KOPT-K1 (cell line): Measurements from ENCODE around the gene AP5Z1.
"Not testable (repeated sequence)": the region's sequence is repeated elsewhere in the genome, so short reads cannot be mapped to it uniquely, and the experiment has no call there.

Source experiments
- H3K27ac ChIP-seq: fragments of 200-600 bp; sonication (generic); 2 replicates; pipeline ENCODE4 v1.5.1; 2016; ENCODE audit warnings: antibody characterized with exemption, mild to moderate bottlenecking, low read depth, low read length; ENCODE audit not compliant: poor library complexity, severe bottlenecking
- H3K36me3 ChIP-seq: fragments of 200-600 bp; sonication (generic); 2 replicates; pipeline ENCODE4 v1.5.1; 2017; ENCODE audit warnings: antibody characterized with exemption, mild to moderate bottlenecking, low read length, moderate library complexity; ENCODE audit not compliant: insufficient read depth
- H3K9me3 ChIP-seq: fragments of 200-600 bp; sonication (generic); 2 replicates; pipeline ENCODE4 v1.5.1; 2017; ENCODE audit warnings: antibody characterized with exemption, low read length, mild to moderate bottlenecking; ENCODE audit not compliant: insufficient read depth, poor library complexity, severe bottlenecking

The AP5Z1 gene

DNA sequence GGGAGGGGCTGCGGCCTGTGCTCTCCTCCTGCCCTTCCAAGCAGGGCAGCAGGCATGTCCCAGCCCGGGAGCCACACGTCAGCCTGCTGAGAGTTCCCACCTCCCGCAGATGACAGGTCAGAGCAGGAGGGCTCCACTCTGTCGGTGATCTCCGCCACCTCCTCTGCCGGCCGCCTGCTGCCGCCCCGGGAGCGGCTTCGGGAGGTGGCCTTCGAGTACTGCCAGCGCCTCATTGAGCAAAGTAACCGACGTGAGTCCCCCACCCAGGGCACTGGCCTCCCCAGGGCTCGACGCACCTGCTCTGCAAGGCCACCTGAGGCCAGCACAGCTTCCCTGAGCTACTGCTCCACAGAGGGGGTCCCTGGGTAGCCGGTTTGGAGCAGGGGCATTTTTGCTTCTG lies 9.4 kb downstream of the AP5Z1 start:
- peaks cover 99% of the 10 kb centered on the region for H3K36me3 ChIP-seq
- no peaks in the 10 kb centered on the region for H3K9me3 ChIP-seq
- H3K27ac ChIP-seq, result no peak overlapping the region

DNA sequence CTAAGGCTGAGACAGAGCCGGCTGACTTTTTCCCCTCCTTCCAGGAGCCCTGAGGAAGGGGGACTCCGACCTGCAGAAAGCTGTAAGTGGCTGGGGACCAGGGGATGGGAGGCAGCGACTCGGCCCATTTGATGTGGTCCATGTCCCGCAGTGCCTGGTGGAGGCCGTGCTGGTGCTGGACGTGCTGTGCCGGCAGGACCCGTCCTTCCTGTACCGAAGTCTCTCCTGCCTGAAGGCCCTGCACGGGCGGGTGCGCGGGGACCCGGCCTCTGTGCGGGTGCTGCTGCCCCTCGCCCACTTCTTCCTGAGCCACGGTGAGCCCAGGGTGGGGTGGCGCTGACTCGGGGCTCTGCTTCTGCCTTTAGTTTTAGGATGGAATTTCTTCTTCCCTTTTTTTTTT lies 9.9 kb downstream of the AP5Z1 start:
- H3K27ac ChIP-seq, result no peak overlapping the region
- H3K9me3 ChIP-seq, result no peaks in the 10 kb centered on the region
- peaks cover 99% of the 10 kb centered on the region for H3K36me3 ChIP-seq

DNA sequence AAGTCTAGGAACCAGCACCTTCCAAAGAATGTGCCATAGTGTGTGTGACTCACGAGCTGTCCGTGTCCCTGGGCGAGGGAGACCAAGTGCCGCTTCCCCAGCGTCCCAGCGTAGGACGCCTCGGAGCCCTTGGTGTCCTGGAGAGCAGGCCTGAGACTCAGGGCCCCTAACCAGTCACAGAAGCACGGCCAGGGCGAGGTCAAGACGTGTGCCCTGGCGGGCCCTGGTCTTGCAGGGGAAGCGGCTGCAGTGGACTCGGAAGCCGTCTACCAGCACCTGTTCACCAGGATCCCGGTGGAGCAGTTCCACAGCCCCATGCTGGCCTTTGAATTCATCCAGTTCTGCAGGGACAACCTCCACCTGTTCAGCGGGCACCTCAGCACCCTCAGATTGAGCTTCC lies 10.6 kb downstream of the AP5Z1 start:
- H3K9me3 ChIP-seq, result no peaks in the 10 kb centered on the region
- no peak overlapping the region for H3K27ac ChIP-seq
- H3K36me3 ChIP-seq, result peaks cover 100% of the 10 kb centered on the region

DNA sequence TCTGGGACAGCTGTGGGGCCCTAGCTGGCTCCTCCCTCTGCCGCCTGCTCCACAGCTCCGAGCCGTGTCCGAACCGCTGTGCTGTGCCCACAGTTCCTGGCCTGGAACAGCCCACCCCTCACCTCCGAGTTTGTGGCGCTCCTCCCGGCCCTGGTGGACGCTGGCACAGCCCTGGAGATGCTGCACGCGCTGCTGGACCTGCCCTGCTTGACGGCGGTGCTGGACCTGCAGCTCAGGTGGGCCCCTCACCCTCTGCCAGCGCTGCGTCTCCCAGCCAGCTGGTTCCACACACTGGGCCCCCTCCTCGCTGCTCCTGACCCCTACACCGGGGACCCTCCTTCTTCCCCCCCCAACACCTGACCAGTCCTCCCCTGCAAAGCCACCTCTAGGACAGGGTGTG lies 12.1 kb downstream of the AP5Z1 start:
- Histone ChIP-seq H3K9me3 (no peaks in the 10 kb centered on the region), H3K27ac (no peak overlapping the region), H3K36me3 (peaks cover 100% of the 10 kb centered on the region)

DNA sequence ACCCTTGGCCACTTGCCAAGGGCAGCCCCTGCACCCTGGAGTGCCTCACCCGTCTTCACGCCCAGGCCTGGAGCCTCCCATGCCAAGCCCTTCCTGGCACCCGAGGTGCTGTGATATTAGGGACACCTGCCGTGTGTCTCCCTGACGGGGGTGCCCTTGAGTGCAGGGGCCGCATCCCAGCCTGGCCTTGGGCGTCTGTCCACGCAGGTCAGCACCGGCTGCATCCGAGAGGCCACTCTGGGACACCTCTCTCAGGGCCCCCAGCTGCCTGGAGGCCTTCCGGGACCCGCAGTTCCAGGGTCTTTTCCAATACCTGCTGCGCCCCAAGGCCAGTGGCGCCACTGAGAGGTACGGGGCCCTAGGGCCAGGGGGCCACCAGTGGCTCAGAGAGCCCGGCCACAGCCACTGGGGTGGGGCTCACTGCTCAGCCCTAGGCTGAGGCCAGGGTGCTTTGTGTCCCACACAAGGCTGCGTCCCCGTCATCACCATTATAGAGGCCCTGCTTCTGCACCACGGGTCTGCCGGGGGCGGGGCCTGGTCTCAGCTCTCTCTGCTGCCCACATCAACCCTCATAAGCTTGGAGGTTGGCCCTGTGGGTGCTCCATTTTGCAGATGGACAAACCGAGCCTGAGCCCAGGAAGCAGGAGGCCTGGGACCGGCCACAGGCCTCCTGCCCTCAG lies 12.7 kb downstream of the AP5Z1 start:
- Histone ChIP-seq H3K36me3 (peaks cover 100% of the 10 kb centered on the region), H3K9me3 (no peaks in the 10 kb centered on the region), H3K27ac (no peak overlapping the region)

DNA sequence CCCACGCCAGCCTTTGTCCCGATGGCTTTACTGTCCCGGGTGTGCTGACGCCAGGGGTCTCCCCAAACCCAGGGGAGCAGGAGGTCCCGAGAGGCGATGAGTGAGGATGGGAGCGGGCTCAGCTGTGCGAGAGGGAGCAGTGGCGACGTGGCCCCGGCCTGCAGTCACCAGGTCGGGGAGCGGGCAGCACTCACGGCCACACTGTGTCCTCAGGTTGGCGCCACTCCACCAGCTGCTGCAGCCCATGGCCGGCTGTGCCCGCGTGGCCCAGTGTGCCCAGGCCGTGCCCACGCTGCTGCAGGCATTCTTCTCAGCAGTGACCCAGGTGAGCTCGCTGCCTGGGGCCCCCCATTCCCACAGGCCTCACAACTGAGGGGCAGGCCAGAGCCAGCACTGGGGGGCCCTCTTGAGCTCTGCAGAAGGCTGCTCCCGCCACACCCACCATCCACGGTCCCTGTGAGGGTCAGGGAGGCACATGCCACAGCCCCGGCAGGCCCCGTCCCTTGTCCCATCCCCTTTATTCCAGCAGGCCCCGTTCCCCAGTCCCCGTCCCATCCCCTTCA lies 13.3 kb downstream of the AP5Z1 start:
- no peaks in the 10 kb centered on the region for H3K9me3 ChIP-seq
- peaks cover 94% of the 10 kb centered on the region for H3K36me3 ChIP-seq
- no peak overlapping the region for H3K27ac ChIP-seq

DNA sequence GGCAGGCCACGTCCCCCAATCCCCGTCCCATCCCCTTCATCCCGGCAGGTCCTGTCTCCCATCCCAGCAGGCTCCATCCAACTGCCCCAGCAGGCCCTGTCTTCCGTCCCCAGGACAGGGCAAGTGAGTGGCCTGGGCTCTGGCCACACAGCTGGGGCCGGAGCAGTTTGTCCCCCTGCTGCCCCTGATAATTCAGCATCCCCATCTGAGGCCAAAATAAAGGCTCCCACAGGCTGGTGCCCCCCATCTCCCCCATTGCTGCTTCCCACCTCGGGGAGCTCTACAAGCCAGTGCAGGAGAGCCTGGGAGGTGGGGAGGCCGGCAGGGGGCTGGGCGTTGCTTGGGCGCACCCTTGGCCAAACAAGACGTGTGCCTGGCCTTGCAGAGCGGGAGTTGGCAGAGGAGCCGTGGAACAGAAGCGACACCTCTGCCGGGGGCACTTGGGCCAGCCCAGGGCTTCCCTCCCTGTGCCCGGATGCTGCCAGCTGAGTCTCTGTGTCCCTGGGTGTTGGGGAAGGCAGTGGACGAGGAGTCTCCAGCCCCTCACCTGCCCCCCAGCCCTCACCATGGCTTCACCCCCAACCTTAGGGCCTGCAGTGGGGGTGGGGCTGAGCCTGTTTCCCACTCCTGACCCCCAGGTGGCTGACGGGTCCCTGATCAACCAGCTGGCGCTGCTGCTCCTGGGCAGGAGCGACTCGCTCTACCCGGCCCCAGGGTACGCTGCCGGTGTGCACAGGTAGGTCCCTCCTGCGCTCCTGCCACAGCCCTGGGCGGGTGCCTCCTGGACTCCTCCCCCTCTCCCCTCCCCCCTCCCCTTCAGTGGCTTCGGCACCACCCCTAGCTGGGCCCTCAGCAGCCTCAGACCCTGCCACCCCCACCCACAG lies 14.0 kb downstream of the AP5Z1 start:
- no peaks in the 10 kb centered on the region for H3K9me3 ChIP-seq
- H3K27ac ChIP-seq, result no peak overlapping the region
- peaks cover 87% of the 10 kb centered on the region for H3K36me3 ChIP-seq

DNA sequence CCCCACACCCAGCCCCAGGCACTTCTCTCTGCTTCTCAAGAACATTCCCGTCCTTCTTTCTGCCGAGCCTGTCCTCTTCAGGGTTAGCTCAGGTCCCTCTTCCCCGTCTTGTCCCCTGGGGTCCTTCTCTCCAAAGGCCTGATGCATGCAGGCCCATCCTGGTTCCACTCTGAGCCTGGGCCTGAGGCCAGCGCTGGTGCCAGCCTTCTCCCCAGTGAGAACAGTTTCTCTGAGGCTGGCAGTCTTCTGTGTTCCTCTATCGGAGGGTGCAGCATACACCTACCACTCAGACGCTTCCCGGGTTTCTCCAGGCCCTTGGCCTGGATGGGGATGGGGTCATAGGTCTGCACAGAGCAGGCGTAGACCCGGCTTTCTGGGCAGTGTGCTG lies 14.6 kb downstream of the AP5Z1 start:
- H3K36me3 ChIP-seq, result peaks cover 85% of the 10 kb centered on the region
- no peak overlapping the region for H3K27ac ChIP-seq
- no peaks in the 10 kb centered on the region for H3K9me3 ChIP-seq

DNA sequence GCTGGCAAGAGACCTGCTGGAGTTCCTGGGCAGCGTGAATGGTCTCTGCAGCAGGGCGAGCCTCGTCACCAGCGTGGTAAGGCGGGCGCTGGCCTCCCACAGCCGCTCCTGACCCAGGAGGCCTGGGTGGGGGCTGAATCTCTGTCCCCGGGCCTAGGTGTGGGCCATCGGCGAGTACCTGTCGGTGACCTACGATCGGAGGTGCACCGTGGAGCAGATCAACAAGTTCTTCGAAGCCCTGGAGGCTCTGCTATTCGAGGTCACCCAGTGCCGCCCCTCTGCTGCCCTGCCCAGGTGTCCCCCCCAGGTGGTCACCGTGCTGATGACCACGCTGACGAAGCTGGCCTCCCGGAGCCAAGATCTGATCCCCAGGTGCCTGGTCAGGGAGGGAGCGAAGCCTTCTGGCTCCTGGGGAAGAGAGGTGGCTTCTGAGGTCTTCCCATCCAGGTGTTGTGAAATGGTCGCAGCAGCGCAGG lies 15.1 kb downstream of the AP5Z1 start:
- Histone ChIP-seq H3K9me3 (no peaks in the 10 kb centered on the region), H3K36me3 (peaks cover 81% of the 10 kb centered on the region), H3K27ac (no peak overlapping the region)

DNA sequence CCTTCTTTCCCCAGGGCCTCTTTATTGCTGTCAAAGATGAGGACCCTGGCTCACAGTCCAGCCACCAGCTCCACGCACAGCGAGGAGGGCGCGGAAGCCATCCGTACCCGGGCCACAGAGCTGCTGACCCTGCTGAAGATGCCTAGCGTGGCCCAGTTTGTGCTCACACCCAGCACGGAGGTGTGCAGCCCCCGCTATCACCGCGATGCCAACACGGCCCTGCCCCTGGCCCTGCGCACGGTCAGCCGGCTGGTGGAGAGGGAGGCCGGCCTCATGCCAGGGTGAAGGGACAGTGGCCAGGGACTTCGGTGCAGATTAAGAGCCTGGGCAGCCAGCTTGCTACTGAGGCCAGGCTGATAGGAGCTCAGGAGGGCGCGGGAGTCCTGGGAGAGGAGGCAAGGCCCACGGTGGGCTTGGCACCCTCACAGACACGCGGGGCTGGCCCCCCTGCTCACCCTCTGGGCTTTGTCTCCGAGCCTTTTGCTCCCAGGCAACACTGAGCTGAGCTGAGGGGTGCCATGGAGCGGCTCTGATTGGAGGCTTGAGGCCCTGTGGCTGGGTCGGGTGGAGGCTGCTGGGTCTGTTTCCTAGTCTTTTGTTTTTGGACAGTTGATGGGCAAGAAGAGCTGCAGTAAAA lies 15.8 kb downstream of the AP5Z1 start:
- Histone ChIP-seq H3K9me3 (no peaks in the 10 kb centered on the region), H3K36me3 (peaks cover 74% of the 10 kb centered on the region), H3K27ac (no peak overlapping the region)

DNA sequence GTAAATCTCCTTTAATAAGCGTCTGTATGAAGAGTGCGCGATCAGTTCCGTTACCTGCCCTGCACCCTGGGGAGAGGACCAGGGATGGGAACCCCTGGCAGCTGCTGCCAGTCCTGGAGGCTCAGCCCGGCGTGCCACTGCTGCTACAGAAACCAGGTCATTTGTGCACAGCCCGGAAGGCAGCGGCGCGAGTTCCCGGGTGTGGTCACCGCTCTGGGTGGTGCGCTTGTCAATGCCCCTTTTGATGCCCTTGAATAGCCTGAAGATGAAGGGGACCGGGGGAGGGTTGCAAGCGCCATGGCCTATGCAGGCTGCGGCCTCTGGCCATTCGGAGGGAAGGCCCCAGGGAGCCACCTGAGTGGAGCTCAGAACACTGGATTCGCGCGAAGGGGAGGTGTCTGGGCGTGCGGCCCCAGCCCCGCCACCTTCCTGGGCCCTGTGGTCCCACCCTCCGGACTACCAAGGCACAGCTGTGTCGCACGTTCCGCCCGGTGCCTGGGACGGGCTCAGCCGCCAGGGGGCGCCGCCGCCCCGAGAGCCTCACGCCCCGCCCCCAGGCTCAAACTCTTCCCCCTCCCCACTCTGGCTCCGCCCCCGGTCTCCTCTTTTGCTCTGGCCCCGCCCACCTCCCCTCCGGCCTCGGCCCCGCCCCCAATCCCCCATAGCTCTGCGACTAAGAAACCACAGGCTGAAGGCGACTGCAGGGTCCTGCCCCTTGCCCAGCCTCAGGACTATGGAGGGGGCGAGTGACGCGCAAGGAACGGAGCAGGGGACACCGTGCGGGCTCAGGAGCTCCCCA lies 16.5 kb downstream of the AP5Z1 start:
- Histone ChIP-seq H3K27ac (no peak overlapping the region), H3K9me3 (no peaks in the 10 kb centered on the region), H3K36me3 (peaks cover 67% of the 10 kb centered on the region)

DNA sequence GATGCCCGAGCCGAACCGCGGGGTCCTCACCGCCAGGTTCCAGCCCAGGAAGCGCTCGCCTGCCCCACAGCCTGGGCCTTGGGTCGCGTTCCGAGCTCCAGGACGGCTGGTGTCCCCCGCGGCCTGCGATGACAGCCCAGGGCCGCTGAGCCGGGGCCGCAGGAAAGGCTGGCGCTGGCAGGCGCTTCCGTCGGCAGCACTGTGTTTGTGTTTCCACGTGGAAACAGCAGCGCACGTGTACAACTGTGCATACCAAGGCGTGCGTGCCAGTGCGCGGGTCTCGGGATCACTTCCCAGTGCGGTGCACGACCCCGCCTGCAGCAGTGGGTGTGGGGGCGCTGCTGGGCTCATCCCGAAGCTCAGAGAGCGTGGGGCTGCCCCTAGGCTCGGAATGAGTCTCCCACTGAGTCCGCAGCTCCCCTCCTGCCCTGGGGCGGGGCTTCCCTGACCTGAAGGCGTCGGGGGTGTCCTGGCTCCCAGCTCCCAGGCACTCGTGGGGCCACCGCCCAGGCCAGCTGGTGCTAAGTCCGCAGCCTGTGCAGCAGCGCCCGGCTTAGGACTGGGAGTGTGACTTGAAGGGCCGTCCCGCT lies 17.2 kb downstream of the AP5Z1 start:
- Histone ChIP-seq H3K9me3 (no peaks in the 10 kb centered on the region), H3K36me3 (peaks cover 60% of the 10 kb centered on the region), H3K27ac (no peak overlapping the region)

DNA sequence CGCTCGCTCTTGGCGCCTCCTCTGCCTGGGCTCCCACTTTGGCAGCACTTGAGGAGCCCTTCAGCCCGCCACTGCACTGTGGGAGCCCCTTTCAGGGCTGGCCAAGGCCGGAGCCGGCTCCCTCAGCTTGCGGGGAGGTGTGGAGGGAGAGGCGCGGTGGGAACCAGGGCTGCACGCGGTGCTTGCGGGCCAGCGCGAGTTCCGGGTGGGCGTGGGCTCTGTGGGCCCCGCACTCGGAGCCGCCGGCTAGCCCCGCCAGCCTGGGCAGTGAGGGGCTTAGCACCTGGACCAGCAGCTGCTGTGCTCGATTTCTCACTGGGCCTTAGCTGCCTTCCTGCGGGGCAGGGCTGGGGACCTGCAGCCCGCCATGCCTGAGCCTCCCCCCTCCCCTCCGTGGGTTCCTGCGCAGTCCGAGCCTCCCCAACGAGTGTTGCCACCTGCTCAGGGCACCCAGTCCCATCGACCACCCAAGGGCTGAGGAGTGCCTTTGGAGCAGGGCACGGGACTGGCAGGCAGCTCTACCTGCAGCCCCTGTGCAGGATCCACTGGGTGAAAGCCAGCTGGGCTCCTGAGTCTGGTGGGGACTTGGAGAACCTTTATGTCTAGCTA lies 18.1 kb downstream of the AP5Z1 start:
- peaks cover 51% of the 10 kb centered on the region for H3K36me3 ChIP-seq
- not testable (repeated sequence) for H3K9me3 ChIP-seq, H3K27ac ChIP-seq

DNA sequence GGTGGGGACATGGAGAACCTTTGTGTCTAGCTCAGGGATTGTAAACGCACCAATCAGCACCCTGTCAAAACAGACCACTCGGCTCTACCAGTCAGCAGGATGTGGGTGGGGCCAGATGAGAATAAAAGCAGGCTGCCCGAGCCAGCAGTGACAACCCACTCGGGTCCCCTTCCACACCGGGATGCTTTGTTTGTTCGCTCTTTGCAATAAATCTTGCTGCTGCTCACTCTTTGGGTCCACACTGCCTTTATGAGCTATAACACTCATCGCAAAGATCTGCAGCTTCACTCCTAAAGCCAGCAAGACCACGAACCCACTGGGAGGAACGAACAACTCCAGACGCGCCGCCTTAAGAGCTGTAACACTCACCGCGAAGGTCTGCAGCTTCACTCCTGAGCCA lies 18.7 kb downstream of the AP5Z1 start:
- H3K36me3 ChIP-seq, result peaks cover 44% of the 10 kb centered on the region
- not testable (repeated sequence) for H3K27ac ChIP-seq, H3K9me3 ChIP-seq
